WERI-Rb-1 (cell line): Measurements from ENCODE around the gene TMCO4.
A peak's percentile ranks its signal among the peaks of the same experiment; 100 is the strongest.

ENCODE experiments used
- DNase-seq: peaks from one replicate; pipeline ENCODE4 v3.0.0-alpha.2; 2020
- H3K27ac ChIP-seq: fragments of 250-450 bp; sonication (Bioruptor Pico); 2 replicates; pipeline ENCODE4 v1.5.1; 2020; ENCODE audit warnings: mild to moderate bottlenecking, moderate library complexity
- H3K27me3 ChIP-seq: fragments of 250-450 bp; sonication (Bioruptor Pico); 2 replicates; pipeline ENCODE4 v1.5.1; 2021; ENCODE audit warnings: mild to moderate bottlenecking, low read depth, moderate library complexity; ENCODE audit not compliant: insufficient read depth, severe bottlenecking
- H3K36me3 ChIP-seq: fragments of 250-450 bp; sonication (Bioruptor Pico); 2 replicates; pipeline ENCODE4 v1.5.1; 2020; ENCODE audit warnings: mild to moderate bottlenecking, moderate library complexity
- H3K4me3 ChIP-seq: 2 replicates; pipeline ENCODE4 v1.5.1; 2011; ENCODE audit warnings: low read depth, mild to moderate bottlenecking, control low read depth, low read length
- H3K9me3 ChIP-seq: fragments of 250-450 bp; sonication (Bioruptor Pico); 2 replicates; pipeline ENCODE4 v1.5.1; 2021; ENCODE audit warnings: mild to moderate bottlenecking, moderate library complexity; ENCODE audit not compliant: severe bottlenecking
- CTCF ChIP-seq: IDR thresholded peaks from 2 replicates; pipeline ENCODE4 v1.5.1; 2011; ENCODE audit warnings: low read depth, mild to moderate bottlenecking, control low read depth, inconsistent platforms, low read length

The TMCO4 gene

DNA sequence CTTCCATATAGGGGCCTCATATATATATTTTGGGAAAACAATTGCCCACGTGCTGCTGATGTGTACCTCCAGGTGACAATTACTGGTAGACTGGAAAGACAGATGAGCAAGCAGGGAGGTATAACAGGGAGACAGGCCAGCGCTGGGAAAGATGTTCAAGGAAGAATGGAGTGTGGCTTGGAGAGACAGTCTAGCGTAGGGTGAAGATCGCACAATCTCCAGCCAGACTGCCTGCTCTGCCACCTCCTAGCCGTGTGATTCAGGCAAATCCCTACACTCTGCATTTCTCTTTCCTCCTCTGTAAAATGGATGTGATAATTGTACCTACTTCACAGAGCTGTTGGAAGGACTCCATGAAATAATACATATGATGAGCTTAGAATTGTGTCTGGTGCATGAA lies 66.1 kb downstream of the TMCO4 start:
- Histone ChIP-seq H3K36me3 (no peaks in the 10 kb centered on the region), H3K27me3 (no peaks in the 10 kb centered on the region), H3K9me3 (peaks cover 9% of the 10 kb centered on the region), H3K27ac (no peak overlapping the region), H3K4me3 (no peak overlapping the region)
- TF ChIP-seq CTCF, result no peak
- no peak for DNase-seq

- H3K27me3 ChIP-seq, result no peaks in the 10 kb centered on the region
- no peak overlapping the region for H3K4me3 ChIP-seq
- DNase-seq, result no peak
- peaks cover 9% of the 10 kb centered on the region for H3K9me3 ChIP-seq
- no peak for TF ChIP-seq CTCF
- H3K36me3 ChIP-seq, result no peaks in the 10 kb centered on the region
- H3K27ac ChIP-seq, result no peak overlapping the region
Measured at GRCh38 chr1:19731311-19731821, 68.3 kb downstream of the TMCO4 start.

DNA sequence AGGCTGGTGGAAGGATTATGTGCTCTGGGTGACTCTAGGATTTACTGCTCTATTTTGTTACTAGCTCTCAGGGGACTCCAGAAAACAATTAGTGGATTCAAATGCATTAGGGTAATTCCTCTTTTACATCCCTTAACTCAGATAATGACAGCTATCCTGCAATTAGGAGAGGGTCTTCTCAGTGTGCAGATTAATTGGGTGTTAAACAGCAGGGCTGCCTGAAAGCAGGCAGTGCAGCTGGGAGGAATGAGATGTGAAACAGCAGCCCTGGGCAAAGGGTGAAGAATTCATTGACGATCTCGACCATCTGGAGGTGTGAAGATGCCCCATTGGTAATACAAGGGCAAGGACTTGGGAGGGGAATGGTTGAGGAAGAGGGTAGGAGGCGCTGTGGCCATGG lies 68.9 kb downstream of the TMCO4 start:
- peak; percentile 52 for DNase-seq
- Histone ChIP-seq H3K9me3 (peaks cover 9% of the 10 kb centered on the region), H3K4me3 (no peak overlapping the region), H3K27ac (no peak overlapping the region), H3K27me3 (no peaks in the 10 kb centered on the region), H3K36me3 (no peaks in the 10 kb centered on the region)
- TF ChIP-seq CTCF, result peak; percentile 28; the same call in 1 of the 2 replicates

DNA sequence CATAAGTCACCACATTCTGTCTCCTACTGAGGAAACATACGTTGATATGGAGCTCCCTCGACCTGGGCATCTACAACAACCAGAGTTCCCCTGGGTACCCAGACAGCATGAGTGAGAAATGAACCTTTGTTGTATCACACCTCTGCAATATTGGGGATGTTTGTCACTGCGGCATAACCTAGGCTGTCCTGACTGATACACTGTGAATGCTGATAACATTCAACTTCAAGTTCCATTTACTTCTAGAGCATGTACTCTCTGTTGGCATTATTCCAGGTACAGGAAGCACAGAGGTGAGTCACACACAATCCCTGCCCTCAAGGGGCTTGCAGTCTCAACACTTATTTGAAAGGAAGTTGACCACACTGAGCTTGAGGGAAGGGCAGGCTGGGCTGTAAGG lies 69.5 kb downstream of the TMCO4 start:
- no peaks in the 10 kb centered on the region for H3K27me3 ChIP-seq
- 0 out of 2 replicates have a peak overlapping the region, but pooled peaks have one; percentile 32 for H3K27ac ChIP-seq
- no peak for DNase-seq
- H3K36me3 ChIP-seq, result no peaks in the 10 kb centered on the region
- no peak overlapping the region for H3K4me3 ChIP-seq
- no peak for TF ChIP-seq CTCF
- H3K9me3 ChIP-seq, result peaks cover 9% of the 10 kb centered on the region

- Histone ChIP-seq H3K36me3 (no peaks in the 10 kb centered on the region), H3K27me3 (no peaks in the 10 kb centered on the region), H3K4me3 (no peak overlapping the region), H3K27ac (no peak overlapping the region), H3K9me3 (peaks cover 9% of the 10 kb centered on the region)
- no peak for TF ChIP-seq CTCF
- no peak for DNase-seq
Measured at GRCh38 chr1:19728413-19729145, 71.1 kb downstream of the TMCO4 start.
